GM21786 (cell line): ENCODE measurements around the gene RFX1.
"Not testable (repeated sequence)": the region's sequence is repeated elsewhere in the genome, so short reads cannot be mapped to it uniquely, and the experiment has no call there.

Experiments used
- ATAC-seq: cut with Tn5 transposase; IDR thresholded peaks from one replicate; pipeline ENCODE4 v1.9.1; 2021; ENCODE audit not compliant: unreplicated experiment

The RFX1 gene

DNA sequence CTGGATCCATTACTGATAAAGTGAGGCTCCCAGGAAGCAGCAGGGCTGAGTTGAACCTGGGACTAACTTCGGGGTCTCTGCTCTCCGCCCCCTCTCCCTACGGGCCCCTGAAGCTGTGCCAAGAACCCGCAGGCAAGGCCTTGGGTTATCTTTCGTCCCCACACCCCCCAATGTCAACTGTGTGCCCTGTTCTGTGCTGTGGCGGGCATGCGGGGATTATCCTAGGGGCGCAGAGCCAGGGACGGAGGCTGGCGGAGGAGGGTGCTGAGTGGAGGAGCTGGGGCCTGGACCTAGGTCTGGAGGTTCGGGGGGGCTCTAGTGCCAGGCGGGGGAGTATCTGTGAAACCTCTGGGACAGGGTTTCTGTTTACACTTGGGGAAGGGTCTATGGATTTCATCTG, 26.4 kb downstream of the RFX1 start:
- ATAC-seq = no peak

DNA sequence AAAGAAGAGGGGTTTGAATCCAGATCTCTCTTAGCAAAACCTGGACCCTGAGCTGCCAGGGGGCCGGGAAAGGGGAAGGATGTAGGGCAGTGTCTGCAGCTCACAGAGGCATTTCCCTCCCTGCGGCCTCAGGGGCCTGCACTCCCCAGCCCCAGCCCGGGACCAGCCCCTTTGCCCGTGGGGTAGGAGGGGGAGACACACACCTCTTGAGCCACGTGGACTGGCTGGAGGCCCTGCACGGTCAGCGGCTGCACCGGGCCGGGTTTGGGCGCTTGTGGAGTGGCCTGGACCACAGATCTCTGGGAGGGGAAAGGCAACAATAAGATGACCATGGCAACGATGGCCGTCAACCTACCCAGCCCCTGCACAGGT, 26.9 kb downstream of the RFX1 start:
- ATAC-seq = no peak

DNA sequence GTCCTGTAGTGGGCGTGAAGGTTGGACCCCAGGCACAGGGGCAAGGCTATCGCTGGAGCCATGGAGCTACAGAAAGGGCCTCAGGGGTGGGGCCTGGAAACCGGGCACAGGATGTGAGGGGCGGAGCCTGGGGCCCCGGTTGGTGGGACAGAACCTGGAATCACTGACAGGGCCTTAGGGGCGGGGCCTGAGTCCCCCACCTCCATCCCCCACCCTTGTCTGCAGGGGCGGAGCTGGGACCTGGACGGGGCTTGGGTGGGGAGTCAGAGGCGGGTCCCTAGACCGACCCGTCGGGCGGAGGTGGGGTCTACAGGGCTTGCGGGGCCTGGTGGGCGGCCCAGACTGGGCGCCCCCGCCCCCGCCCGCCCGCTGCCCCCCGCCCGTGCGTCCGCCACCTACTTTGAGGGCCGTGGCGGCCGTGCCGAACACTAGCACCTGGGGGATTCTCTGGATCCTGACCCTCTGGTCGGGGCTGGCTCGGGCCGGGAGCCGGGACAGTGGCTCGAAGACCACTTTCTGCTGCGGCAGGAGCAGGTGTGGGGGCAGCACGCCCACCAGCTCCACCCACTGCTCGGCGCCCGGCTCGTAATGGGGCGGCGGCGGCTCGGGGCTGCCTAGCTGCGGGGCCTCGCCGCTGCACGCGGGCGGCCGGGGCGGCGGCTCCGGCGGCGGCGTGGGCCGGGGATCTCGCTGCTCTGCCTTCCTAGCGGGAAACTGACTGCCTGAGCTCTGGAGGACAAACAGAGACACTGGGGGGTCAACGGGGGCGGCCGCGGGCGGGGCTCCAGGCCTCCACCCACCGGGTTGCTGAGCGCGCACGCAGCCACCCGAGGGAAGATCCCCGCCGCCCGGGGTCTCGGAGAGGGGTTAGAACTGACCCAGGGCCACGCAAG, 27.5 kb downstream of the RFX1 start:
- ATAC-seq = no peak

DNA sequence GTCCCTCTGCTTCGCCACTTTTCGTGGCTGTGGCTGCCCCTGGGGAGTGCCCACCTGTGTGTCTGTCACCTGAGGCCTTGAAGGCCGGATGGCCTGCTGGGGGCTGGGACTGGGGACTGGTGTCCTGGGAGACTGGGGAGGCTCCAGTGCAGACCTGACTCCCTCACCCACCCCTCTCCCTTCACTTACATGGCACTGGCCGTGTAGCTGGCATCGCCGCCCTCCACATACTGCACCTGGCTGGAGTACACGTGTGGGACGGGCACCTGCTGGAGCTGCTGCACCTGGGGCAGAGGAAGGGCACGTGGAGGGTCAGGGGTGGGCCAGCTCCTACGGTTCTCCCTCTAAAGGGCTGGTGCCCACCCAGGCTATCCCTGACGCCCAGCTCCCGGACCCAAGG, 28.3 kb downstream of the RFX1 start:
- no peak for ATAC-seq

DNA sequence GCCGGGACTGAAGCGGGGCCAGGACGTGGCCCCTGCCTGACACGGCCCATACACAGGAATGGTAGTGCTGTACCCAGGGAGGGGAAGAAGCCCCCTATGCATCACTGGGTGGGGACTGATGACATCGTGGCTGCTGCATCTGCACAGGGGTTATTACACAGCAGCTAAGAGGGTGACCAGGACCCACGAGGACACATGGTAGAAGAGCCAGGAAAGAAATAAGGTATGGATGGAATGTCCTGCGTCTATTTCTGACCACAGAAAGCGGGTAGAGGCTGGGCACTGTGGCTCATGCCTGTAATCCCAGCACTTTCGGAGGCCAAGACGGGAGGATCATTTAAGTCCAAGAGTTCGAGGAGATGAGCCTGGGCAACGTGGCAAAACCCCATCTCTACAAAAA, 29.7 kb downstream of the RFX1 start:
- ATAC-seq = no peak

DNA sequence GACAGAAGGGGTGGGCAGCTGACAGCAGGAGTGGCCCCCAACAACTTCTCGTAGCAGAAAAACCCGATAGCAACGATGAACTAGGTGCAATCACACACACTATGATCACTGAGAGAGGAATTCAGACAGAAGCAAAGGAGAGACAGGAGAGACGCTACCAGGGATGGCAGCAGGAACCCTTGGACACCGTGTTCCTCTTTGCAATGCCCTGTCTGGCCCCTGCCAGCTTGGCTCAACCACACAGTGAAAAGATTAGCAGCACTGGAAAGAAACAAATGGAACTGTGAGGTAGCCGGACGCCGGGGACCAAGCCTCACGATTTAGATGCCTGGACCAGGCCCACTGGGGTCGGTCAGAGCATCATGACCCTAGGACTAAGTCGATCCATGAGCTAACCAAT, 30.2 kb downstream of the RFX1 start:
- no peak for ATAC-seq

DNA sequence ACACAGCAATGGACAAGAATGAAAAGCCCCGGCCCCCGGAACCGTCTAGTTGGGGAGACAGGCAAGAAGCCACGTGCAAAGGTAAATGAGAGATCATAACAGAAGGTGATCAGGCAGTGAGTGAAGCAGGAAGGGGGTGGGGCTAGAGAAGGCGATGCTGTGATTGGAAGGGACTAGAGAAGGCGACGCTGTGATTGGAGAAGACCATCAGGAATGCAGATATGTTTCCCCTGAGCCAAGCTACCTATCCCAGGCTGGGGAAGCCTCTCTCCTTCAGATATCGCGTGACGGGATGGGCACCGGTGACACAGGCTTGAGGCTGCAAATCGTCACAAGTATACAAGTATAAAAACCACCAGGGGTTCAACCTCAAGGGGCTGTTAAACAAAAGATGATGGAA, 32.0 kb downstream of the RFX1 start:
- no peak for ATAC-seq

DNA sequence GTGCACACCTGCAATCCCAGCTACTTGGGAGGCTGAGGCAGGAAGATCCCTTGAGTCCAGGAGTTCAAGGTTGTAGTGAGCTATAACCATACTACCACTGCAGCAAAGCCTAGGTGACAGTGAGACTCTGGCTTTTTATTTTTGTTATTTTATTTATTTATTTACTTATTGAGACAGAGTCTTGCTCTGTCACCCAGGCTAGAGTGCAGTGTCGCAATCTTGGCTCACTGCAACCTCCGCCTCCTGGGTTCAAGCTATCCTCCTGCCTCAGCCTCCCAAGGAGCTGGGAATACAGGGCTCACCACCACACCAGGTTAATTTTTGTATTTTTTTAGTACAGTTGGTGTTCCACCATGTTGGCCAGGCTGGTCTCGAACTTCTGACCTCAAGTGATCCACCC, 32.6 kb downstream of the RFX1 start:
- ATAC-seq = not testable (repeated sequence)

DNA sequence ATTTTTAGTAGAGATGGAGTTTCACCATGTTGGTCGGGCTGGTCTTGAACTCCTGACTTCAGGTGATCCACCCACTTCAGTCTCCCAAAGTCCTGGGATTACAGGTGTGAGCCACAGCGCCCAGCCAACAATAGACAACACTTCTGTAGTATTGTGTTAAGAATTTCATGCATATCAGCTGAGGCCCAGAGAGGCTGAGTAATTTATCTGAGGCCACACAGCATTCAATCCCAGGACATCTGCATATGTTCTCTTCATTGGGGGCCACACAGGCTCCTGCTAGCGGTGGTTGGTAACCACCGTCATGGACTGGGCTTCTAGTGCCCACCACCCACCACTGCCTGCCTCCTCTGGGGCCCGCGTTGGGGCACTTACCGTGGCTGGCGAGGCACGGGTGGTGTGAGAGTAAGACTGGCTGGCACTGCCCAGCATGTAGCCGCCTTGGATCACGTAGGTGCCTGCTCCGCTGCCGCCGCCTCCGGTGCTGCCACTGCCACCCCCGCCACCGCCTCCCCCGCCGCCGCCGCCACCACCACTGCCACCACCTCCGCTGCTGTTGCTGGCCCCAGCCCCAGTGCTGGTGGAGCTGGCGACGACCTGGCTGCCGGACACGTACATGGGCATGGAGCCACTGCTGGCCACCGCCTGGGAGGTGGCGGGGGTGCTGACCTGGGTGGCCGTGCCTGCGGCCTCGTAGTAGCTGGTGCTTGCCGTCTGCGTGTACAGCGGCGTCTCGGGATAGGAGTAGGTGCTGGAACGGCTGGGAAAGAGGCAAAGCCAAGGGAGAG, 33.6 kb downstream of the RFX1 start:
- no peak for ATAC-seq

DNA sequence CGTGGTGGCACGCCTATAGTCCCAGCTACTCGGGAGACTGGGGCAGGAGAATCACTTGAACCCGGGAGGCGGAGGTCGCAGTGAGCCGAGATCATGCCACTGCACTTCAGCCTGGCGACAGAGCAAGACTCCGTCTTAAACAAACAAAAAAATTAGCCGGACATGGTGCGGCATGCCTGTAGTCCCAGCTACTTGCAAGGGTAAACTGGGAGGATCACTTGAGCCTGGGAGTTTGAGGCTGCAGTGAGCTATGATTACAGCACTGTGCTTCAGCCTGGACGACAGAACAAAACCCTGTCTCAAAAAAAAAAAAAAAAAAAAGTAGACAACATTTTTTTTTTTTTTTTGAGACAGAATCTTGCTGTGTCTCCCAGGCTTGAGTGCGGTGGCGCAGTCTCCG, 34.3 kb downstream of the RFX1 start:
- not testable (repeated sequence) for ATAC-seq

DNA sequence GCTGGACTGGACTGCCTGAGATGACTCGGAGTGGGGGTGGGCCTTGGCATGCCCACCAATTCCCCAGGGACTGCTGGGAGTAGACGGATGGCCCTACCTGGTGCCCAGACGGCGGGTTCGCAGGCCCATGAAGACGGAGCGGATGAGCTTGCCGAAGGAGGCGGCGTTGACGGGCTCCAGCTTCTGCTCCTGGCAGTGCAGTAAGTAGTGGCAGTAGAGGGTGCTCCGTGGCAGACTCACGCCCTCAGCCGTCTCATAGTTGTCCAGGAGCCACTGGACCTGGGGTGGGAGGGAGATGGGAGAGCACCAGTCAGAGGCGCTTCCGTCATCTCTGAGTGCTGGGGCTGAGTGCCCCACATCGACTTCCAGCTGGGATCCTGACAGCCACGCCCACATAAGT, 36.2 kb downstream of the RFX1 start:
- ATAC-seq = no peak

DNA sequence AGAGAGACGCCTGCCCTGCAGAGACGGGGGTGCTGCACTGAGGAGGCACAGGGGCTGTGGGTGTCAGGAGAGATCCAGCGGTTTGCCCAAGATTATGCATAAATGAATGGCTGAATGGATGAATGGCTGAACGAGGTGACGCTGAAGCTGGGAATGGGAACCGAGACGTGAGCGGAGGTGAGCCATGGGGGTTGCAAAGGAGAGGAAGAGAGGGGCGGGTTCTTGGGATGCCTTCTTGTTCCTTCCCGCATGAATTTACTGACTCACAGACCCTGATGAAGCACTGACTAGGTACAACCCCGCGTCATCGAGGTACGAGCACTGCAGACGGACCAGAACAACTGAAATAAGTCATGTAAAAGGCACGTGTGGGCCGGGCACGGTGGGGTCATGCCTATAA, 37.1 kb downstream of the RFX1 start:
- no peak for ATAC-seq

DNA sequence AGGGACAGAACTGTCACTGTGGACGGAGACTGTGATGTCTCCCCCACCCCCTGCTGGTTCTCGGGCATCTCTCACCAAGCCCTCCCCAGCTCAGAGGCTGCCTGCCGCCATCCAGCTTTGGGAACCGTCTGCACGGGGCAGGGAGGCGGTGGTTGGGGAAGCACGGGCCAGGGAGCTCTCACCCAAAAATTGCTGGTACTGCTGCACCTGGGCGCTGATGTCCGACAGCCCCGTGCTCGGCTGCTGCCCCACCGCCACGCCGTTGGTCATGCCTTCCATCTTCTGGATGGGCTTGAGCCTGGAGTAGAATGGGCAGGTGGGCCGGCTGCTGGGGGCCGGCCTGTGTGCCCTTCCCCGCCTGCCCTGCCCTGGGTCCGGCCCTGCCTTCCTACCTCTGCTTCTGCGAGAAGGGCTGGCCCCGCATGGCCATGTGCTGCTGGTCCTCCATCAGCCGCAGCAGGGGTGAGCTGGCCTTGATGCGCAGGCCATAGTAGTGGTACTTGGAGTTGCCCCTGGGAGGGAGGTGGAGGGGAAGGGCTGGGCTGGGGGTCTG, 37.7 kb downstream of the RFX1 start:
- ATAC-seq = no peak

DNA sequence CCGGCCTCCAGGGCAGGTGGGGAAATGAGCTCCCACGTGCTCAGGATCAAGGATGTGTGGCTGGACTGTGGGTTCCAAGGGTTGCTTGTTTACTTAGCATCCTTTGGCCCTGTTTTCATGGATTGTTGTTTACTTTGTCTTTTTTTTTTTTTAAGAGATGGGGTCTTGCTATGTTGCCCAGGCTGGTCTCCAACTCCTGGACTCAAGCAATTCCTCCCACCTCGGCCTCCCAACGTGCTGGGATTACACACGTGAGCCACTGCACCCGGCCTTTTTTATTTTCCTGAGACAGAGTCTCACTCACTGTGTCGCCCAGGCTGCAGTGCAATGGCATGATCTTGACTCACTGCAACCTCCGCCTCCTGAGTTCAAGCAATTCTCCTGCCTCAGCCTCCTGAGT, 38.9 kb downstream of the RFX1 start:
- ATAC-seq = not testable (repeated sequence)

DNA sequence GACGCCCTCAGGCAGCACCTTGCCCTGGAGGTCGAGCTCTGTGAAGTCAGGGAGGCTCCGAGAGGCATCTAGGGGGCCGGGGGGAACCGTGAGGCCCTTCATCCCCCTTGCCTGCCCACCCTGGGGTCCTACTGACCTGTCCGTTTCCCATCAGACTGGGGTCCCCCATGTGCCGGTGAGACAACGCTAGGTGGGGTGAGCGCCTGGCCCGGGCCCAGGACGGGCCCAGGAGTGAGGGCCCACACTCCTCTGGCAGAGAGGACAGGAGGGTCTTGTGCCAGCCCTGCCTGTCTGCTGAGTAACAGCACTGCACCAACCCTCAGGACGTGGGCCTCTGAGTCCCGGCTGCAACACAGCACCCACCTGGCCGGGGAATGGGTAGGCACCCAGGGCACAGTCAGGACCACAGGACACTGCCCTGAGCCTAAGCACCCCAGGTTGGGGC, 39.4 kb downstream of the RFX1 start:
- ATAC-seq = no peak

DNA sequence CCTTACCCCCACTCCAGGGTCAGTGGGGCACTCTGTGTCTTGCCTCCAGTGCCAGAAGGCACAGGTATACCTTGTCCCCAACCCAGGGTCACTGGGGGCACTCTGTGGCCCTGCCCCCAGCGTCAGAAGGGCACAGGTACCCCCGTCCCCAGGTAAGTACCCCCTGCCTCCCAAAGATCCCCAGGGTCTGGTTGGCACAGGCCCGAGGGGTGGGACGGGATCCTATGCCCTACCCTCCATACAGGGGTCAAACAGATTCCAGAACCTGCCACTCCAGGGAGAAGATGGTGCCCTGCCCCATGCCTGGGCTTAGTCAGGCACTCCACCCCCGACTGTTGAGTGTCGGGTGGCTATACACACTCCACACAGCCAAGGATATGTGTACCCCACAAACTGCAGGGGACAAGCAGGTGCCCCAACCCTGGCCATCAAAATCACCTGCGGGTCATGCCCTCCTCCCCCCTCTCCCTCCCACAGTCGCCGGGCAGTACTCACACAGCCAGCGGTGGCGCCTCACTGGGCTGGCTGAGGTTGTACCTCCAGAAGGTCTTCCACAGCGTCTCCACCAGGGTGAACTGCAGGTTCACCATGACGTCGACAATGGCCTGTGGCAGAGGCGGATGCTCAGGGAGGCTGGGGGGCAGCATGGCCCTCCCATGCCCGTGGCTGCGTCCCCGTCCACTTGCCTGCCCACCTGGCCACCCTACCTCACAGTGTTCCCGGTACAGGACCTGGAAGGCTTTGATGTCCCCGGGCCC, 40.0 kb downstream of the RFX1 start:
- ATAC-seq = no peak

DNA sequence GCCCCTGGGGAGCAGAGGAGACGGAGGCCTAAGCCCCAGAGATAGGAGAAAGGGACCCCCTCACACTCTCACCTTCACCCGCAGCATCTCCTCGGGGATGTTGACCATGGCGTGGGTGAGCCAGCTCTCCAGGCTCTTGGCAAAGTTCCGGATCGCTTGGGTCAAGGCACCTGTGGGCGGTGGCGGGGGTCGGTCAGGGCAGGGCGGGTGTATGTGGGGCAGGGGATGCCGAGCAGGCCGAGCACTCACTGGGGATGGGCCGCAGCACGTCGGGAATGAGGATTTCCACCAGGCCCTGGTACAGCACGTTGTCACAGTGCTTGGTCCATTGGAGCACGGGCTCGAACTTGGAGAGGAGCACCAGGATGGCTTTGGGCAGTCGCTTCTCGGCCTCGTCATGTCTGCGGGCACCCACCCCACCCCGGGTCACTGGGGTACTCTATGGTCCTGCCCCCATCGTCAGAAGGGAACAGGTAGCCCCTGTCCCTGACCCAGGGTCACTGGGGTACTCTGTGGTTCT, 40.7 kb downstream of the RFX1 start:
- no peak for ATAC-seq

DNA sequence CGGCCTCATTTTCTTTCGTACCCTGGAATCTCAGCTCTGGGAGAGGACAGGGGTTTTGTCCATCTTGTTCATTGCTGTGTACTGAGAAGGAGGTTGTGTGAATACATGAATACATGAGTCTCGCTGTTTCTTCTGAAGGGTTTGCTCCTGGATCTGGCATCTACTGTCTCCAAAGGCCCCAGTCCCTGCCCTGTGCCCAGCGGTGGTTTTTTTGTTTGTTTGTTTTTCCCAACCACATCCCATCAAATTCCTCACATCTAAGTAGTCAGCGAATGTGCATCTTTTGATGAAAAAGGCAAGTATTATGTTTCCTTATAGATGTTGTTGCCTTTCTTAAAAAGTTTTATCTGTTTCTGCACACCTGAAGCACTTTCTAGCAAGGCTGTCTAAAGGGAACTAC, 41.3 kb downstream of the RFX1 start:
- no peak for ATAC-seq

DNA sequence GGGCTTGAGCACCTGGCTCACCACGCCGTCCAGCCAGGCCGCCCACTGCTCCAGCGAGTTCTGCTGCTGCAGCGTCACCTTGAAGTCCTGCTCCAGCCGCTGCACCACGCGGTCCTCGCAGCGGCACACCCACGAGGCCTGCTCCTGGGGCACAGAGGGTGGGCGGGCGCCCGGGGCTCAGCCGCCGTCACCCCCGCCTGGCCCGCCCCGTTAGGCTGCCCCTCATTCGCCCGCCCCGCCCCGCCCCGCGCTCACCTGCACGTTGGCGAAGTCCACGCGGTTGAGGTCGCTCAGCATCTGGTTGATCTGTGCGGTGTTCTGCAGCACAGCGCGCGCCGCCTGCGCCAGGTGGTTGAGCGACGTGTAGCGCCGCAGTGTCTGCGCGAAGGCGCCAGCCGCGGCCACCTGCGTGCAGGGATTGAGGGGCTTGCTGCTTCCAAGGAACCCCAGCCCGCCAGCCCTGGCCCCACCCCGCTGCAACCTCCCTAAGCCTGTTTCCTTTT, 42.5 kb downstream of the RFX1 start:
- ATAC-seq = no peak

DNA sequence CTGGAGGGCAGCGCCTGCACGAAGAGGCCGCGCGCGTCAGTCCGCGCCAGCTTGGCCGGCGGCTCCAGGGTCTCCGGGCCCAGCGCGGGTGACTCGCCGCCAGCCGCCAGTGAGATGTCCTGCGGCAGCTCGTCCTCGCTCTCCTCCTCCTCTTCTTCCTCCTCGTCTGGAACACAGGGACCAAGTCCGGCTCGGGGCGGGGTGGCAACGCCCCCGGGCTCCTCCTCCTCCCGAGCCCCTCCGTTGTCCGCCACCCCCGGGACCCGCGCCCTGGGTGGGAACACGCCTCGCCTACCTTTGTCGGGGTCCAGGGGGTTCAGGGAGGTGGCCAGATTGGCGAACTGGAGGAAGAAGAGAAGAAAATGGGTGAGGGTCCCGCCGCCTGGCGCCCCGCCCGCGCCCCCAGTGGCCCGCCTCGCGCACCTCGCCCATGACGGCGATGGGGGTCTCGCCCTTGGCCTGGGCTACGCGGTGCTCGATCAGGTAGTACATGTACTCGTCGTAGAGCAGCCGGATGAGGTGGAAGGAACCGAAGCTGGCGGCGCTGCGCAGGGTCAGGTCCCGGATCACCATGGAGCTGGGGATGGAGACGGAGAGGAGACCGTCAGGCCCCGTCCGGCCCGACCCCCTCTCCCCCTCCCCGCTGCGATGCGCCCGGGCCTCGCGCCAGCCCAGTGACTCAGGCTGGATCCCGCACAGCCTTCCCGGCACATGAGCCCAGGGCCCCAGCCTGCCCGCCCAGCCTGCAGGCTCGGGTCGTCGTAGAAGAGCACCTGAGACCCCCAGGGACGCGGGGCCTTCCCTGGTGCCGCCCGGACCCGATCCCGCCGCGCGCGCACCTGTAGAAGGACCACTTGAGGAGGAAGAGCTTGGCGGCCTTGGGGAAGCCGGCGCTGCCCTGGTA, 43.2 kb downstream of the RFX1 start:
- ATAC-seq = no peak
